NCI-H748 (cell line): ENCODE measurements around the gene FEZF1.
A peak's percentile ranks its signal among the peaks of the same experiment; 100 is the strongest.

Experiments
- DNase-seq: peaks from one replicate; lab custom pipeline; 2025; ENCODE audit not compliant: unreplicated experiment; lab: John Stamatoyannopoulos, UW

The FEZF1 gene

DNA sequence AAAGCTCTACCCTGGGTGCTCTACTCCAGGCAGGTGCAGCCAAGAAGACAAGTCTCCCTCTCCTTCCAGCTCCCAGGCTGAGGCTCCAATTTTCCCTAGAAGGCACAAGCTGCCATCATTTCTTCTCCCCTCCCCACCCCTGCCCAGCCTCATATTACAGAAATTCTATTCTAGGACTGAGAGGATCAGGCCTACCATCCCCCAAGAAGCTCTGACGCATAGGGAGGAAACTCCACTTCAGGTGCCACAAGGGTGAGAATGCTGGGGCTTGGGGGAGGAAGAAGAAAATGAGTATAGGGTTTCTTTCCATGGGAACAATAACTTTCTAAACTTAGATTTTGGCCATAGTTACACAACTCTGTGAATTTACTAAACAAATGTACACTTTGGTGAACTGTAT, 35.3 kb downstream of the FEZF1 start:
- no peak for DNase-seq

DNA sequence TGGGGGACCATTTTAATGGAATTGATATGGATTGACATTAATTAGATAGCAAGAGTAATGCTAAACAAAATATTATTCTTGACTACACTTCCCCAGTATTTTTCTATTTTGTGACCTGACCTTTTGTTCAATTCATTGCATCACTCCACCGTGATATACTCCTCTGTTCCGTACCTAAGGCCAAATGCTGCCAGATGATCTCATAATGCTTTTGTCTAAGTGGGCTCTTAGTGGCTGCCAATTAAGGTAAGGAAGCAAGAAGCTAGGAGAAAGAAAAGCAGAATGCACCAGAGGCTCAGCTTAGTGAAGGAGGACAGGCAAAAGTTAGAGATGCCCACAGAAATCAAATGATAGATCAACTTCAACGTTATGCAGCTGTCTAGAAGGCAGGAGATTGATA, 36.4 kb downstream of the FEZF1 start:
- DNase-seq = no peak

DNA sequence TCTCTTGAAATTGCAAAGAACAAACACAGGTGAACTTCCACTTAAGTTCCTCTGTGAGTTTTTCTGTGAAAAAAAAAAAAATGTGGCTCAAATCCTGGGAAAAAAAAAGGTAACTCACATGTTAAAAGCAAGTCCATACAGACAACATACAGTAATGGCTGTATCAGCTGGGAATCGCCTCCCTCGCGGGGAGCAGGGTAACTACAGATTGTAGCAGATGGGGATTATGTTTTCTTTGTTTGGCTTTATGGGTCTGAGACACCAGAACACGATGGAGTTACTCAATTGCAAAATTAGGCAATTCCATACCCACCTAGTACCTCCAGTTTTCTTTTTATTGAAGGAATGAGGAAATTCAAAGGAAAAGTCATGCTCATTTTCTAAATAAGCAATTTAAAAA, 42.3 kb downstream of the FEZF1 start:
- DNase-seq = peak; percentile 19

DNA sequence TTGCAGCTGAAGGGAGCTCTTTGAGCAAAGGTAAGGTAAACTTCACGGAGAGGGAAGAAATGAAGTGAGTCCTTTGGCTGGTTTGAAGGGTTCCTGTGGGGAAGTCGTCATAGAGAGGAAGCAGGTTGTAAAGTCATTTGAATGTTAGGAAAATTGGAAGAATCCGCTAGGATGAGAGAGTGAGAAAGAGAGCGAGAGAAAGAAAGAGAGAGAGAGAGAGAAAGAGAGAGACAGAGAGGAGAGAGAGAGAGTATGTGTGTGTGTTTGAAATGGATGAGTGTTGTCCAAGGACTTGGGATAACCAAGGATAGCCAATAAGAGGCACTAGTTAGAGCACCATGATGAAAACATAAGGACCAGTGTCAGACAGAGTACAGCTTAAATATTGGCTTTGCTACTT, 43.1 kb downstream of the FEZF1 start:
- no peak for DNase-seq

DNA sequence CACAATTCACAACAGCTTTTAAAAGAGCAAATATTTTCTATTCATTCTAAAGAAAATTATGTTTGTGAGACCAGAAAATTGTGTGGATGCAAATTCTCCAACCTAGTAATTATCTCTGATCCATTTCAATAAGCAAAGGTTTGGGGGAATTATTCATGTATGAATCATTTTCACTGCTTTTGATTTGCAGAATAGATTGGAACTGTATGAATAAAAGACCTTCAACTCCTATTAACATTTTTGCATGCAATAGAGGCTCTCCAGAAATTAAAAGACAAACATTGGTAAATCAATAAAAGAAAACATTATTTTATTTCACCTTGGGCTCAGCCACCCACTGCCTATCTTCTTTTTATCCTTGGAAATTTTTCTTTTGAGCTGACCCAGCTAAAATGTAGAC, 43.5 kb downstream of the FEZF1 start:
- no peak for DNase-seq

DNA sequence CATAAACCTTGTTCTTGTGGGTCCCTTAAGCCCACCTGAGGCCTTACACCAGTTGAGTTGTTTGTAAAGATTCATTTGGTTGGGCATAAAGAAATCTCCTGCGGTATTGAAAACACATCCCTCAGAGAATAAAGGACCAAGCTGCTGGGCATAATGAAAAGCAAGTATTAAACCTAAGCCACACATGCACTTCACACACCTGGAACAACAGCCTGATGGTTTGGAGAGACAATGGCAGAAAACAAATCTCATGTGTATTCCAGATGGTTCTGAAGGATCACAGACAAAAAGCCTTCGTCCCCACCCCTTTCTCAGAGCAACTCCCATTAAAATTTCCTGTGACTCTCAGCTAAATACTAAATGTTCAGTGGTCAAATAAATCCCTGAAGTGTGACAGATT, 44.2 kb downstream of the FEZF1 start:
- peak; percentile 82 for DNase-seq

DNA sequence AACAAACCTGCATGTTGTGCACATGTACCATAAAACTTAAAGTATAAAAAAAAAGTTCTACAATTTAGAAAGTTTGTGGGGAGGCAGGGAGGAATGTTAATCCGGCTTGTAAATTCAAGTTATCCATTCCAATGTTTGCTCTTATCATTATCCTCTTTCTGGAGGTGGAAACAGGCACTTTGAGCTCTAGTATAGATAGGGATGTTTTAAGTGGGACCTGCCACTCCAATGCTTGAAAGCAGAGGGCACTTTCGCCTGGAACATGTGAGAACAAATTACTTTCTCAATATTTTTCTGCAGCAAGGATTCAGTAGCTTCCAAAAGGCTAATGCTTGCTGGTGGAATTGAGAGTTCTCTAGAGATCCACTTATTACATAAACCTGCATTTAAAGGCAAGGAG, 45.6 kb downstream of the FEZF1 start:
- peak; percentile 15 for DNase-seq

DNA sequence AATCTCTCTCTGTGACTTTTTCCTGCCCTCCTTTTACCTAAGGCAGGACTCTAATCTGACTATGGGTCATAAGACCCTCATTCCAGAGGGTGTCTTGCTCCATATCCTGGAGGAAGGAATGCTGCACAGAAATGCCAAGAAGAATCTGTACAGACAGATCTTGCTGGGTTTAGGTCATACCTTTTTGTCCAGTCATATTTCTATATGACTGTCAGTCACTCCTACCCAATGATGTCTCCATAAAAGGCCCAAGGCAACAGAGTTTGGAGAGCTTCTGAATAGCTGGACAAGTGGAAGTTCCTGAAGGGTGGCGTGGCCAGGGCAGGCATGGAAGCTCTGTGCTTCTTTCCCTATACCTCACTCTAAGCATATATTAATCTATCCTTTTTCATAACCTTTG, 47.5 kb downstream of the FEZF1 start:
- DNase-seq = no peak

DNA sequence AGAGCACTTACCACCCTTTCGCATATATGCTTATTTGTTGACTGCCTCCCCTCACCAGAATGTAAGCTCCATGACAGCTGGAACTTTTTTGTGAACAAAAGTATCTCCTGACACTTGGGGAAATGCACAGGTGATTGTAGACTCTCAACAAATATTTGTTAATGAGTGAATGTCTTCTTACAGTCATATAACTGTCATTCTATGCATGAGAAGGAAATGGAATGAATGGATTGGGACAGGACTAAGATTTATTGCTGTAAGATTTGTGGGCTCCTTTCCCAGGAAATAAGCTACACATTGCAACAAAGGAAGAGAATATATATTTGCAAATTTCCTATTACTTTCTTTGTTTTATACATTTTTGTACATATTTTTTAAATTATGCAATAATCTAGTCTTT, 48.5 kb downstream of the FEZF1 start:
- no peak for DNase-seq

DNA sequence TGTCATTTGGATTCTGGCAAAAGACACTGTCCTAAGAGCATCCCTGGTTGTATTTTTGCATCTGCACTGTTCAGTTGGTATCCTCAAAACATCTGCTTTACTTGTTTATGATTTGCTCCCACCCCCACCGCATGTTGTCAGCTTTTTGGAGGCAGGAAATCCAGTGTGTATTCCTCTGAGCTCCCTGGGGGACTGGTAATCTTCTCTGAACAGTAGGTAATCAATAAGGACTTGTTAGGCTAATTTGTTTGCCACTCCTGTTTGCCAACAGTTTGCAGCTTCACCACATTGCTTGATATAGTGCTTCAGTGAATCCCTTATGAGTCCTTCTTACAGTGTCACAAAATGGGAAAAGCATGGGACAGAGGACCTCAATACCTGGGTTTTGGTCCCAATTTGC, 49.1 kb downstream of the FEZF1 start:
- DNase-seq = peak; percentile 68
